Brain microvascular endothelial cell (primary cell): ENCODE results near the gene HIPK4.
"Not testable (repeated sequence)": the region's sequence is repeated elsewhere in the genome, so short reads cannot be mapped to it uniquely, and the experiment has no call there.

Experiments
- DNase-seq: peaks from one replicate; pipeline ENCODE4 v3.0.0-alpha.2; 2020
- H3K27ac ChIP-seq: fragments of 250-450 bp; sonication (Bioruptor Pico); 2 replicates; pipeline ENCODE4 v1.5.1; 2020; ENCODE audit warnings: mild to moderate bottlenecking, moderate library complexity
- H3K27me3 ChIP-seq: fragments of 250-450 bp; sonication (Bioruptor Pico); replicated peaks from 2 replicates; pipeline ENCODE4 v1.5.1; 2020; ENCODE audit warnings: mild to moderate bottlenecking
- H3K36me3 ChIP-seq: fragments of 250-450 bp; sonication (Bioruptor Pico); replicated peaks from 2 replicates; pipeline ENCODE4 v1.5.1; 2020; ENCODE audit warnings: mild to moderate bottlenecking
- H3K4me3 ChIP-seq: 2 replicates; pipeline ENCODE4 v1.5.1; 2011; ENCODE audit warnings: low read depth, mild to moderate bottlenecking, control low read depth, low read length, moderate library complexity
- CTCF ChIP-seq: IDR thresholded peaks from 2 replicates; pipeline ENCODE4 v1.5.1; 2011; ENCODE audit warnings: low read depth, mild to moderate bottlenecking, moderate library complexity, low read length, control low read depth, inconsistent platforms; ENCODE audit errors: missing control alignments
- in situ Hi-C: cut with HindIII; loops from 2 replicates; pipeline ENCODE4 v1.10.0; 2017; ENCODE audit warnings: low sequenced_read_pairs, low pct_ligation_motif_present

Gene HIPK4

GRCh38 chr19:40335855-40336600, 54.0 kb downstream of the HIPK4 start:
- TF ChIP-seq CTCF: no peak
- peaks cover 34% of the 10 kb centered on the region for H3K36me3 ChIP-seq
- H3K4me3 ChIP-seq: no peak overlapping the region
- no peaks in the 10 kb centered on the region for H3K27me3 ChIP-seq
- DNase-seq: no peak
- in situ Hi-C loops: no loop called here
- H3K27ac ChIP-seq: no peak overlapping the region

- in situ Hi-C loops: no loop called here
- Histone ChIP-seq H3K27ac (no peak overlapping the region), H3K36me3 (peaks cover 37% of the 10 kb centered on the region), H3K4me3 (no peak overlapping the region), H3K27me3 (no peaks in the 10 kb centered on the region)
- no peak for TF ChIP-seq CTCF
- no peak for DNase-seq
Measured at GRCh38 chr19:40335101-40335500, 54.9 kb downstream of the HIPK4 start.

GRCh38 chr19:40333083-40333482, 56.9 kb downstream of the HIPK4 start:
- H3K4me3 ChIP-seq, H3K27ac ChIP-seq, DNase-seq, H3K27me3 ChIP-seq, in situ Hi-C loops: not testable (repeated sequence)
- H3K36me3 ChIP-seq: peaks cover 40% of the 10 kb centered on the region

- H3K4me3 ChIP-seq: no peak overlapping the region
- peaks cover 44% of the 10 kb centered on the region for H3K36me3 ChIP-seq
- no peak for DNase-seq
- no peak for TF ChIP-seq CTCF
- no peaks in the 10 kb centered on the region for H3K27me3 ChIP-seq
- no peak overlapping the region for H3K27ac ChIP-seq
- in situ Hi-C loops: no loop called here
Measured at GRCh38 chr19:40332669-40333068, 57.3 kb downstream of the HIPK4 start.

GRCh38 chr19:40331052-40331451, 58.9 kb downstream of the HIPK4 start:
- Histone ChIP-seq H3K4me3 (no peak overlapping the region), H3K27ac (no peak overlapping the region), H3K36me3 (peaks cover 55% of the 10 kb centered on the region), H3K27me3 (no peaks in the 10 kb centered on the region)
- no peak for DNase-seq
- TF ChIP-seq CTCF: no peak
- in situ Hi-C loops: no loop called here
